ENCODE measurements around the gene TRAPPC10.

TRAPPC10 gene

DNA sequence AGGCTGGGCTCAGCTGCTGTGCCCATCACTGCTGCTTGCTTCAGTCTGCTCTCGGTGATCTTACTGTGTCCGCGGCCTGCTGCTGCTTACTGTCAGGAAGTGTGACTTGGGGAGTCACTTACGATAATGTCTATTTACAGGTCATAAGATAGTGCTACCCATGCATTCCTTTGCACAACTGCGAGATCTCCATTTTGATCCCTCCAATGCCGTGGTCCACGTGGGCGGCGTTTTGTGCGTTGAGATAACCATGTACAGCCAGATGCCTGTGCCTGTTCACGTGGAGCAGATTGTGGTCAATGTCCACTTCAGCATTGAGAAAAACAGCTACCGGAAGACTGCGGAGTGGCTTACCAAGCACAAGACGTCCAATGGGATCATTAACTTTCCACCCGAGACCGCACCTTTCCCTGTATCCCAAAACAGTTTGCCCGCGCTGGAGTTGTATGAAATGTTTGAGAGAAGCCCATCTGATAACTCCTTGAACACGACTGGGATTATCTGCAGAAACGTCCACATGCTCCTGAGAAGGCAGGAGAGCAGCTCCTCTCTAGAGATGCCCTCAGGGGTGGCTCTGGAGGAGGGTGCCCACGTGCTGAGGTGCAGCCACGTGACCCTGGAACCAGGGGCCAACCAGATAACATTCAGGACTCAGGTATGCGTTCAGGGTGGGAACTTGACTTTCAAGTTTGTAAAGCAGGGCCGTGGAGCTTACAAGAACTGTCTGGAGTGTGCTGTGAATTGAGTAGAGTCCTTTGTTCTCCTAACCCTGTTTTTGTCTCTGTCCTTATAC lies 70.7 kb downstream of the TRAPPC10 start:
- Histone ChIP-seq H3K9ac (peak overlapping the region; percentile 3; the same call in 1 of the 2 replicates), H3K27ac (0 out of 2 replicates have a peak overlapping the region, but pooled peaks have one; percentile 20), H3K4me2 (0 out of 2 replicates have a peak overlapping the region, but pooled peaks have one; percentile 2), H3K9me3 (no peaks in the 10 kb centered on the region), H3K36me3 (peaks cover 90% of the 10 kb centered on the region), H3K4me3 (no peak overlapping the region), H4K20me1 (peaks cover 38% of the 10 kb centered on the region), H3K4me1 (peaks cover 44% of the 10 kb centered on the region), H3K27me3 (no peaks in the 10 kb centered on the region)
- TF ChIP-seq Cebpa-rat (IDR thresholded peaks at IDR 0.05): no peak

DNA sequence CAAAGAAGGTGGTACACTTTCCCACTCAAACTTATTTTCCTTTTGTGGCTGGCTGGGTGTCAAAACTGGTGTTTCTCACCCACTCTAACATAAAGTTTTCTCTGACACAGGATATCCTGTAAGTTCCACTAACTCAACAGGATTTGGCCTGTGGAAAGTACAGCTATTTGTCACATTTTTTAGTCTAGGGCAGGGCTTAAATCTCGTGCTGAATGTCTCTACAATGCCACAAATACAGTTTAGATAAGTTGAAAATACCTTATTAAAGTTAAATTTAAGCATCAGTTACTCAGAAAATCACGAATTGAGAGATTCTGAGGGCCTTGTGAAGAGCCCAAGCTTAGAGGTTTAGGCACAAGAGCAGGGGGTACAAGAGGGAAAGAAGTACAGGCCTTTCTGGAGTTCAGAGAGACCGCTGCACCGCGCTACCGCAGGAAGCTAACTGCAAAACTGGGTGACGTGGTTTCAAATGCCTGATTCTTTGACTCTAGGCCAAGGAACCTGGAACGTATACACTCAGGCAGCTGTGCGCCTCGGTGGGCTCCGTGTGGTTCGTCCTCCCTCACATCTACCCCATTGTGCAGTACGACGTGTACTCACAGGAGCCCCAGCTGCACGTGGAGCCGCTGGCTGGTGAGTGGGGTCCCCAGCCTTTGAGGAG lies 71.7 kb downstream of the TRAPPC10 start:
- peaks cover 94% of the 10 kb centered on the region for H3K36me3 ChIP-seq
- TF ChIP-seq Cebpa-rat (IDR thresholded peaks at IDR 0.05): no peak
- H3K4me3 ChIP-seq: no peak overlapping the region
- H3K9ac ChIP-seq: peak overlapping the region; percentile 3; the same call in 1 of the 2 replicates
- peaks cover 47% of the 10 kb centered on the region for H4K20me1 ChIP-seq
- no peaks in the 10 kb centered on the region for H3K27me3 ChIP-seq
- peak overlapping the region; percentile 20; the same call in 1 of the 2 replicates for H3K27ac ChIP-seq
- no peaks in the 10 kb centered on the region for H3K9me3 ChIP-seq
- H3K4me1 ChIP-seq: peaks cover 44% of the 10 kb centered on the region
- 0 out of 2 replicates have a peak overlapping the region, but pooled peaks have one; percentile 2 for H3K4me2 ChIP-seq

DNA sequence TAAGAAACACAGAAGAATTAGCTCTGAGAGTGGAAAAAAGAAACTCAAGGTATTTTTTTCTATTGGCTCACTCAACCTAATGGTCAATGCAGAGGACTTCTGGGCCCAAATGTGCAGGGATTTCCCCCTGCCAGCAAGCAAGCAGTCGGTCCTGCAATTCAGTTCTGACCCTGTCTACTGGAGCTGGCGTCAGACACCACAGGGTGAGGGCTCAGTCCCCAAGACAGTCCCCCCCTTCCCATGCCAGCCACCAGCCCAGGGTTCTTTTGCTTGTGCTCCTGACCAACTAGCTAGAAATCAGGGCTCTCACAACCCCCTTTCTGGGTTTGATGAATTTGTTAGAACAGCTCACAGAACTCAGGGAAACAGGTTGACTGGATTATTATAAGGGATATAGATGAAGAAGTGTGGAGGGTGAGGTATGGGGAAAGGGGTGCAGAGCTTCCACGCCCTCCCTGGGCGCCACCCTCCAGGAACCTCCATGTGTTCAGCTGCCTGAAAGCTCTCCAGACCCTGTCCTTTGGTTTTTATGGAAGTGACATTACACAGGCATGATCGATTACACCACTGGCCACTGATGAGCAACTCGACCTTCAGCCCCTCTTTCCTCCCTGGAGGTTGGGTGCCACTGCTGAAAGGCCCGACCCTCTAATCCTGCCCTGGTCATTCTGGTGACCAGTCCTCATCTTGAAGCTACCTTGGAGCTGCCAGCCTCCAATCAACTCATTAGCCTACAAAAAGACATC lies 72.6 kb downstream of the TRAPPC10 start:
- Histone ChIP-seq H3K36me3 (peaks cover 94% of the 10 kb centered on the region), H3K27me3 (no peaks in the 10 kb centered on the region), H3K4me1 (peaks cover 50% of the 10 kb centered on the region), H3K9me3 (no peaks in the 10 kb centered on the region), H3K4me3 (no peak overlapping the region), H3K4me2 (no peak overlapping the region), H3K9ac (no peak overlapping the region), H3K27ac (no peak overlapping the region), H4K20me1 (peaks cover 55% of the 10 kb centered on the region)
- no peak for TF ChIP-seq Cebpa-rat (IDR thresholded peaks at IDR 0.05)

DNA sequence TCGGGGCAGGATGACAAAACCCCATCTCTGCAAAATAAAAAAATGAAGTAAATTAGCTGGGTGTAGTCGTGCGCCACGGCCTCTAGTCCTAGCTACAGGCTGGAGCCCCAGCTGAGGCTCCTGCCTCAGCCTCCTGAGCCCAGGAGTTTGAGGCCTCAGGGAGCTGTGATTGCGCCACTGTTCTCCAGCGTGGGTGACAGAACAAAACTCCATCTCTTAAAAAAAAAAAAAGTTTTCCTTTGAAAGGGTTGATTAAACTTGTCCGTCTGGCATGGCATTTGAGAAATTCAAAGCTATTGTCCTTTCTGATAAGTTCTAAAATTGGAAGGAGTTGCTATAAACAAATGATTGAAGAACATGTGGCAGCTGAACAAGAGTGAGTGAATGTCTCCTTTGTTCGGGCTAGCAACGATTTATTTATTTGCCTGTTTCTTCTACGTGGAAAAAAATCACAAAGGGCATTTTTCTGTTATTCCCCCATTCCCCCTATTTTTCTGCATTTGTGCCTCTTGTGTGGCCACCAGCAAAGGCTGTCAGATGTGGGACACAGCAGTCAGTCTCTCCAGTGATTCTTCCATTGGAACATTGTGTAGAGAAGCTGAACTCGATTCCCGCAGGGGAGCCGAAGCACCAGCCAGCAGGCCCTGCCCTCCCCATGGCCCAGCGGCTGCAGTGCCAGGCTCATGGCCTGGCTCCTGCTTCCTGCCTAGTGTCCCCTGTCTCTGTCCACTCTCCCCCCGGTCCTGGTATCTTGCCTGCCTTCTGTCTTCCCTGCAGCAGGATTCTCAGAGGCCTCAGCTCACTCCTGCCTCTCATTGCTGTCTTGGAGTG lies 73.6 kb downstream of the TRAPPC10 start:
- H3K27ac ChIP-seq: no peak overlapping the region
- peaks cover 95% of the 10 kb centered on the region for H3K36me3 ChIP-seq
- TF ChIP-seq Cebpa-rat (IDR thresholded peaks at IDR 0.05): no peak
- H3K9ac ChIP-seq: no peak overlapping the region
- H3K9me3 ChIP-seq: no peaks in the 10 kb centered on the region
- H3K27me3 ChIP-seq: no peaks in the 10 kb centered on the region
- H3K4me1 ChIP-seq: peaks cover 61% of the 10 kb centered on the region
- no peak overlapping the region for H3K4me2 ChIP-seq
- H3K4me3 ChIP-seq: no peak overlapping the region
- peaks cover 55% of the 10 kb centered on the region for H4K20me1 ChIP-seq

DNA sequence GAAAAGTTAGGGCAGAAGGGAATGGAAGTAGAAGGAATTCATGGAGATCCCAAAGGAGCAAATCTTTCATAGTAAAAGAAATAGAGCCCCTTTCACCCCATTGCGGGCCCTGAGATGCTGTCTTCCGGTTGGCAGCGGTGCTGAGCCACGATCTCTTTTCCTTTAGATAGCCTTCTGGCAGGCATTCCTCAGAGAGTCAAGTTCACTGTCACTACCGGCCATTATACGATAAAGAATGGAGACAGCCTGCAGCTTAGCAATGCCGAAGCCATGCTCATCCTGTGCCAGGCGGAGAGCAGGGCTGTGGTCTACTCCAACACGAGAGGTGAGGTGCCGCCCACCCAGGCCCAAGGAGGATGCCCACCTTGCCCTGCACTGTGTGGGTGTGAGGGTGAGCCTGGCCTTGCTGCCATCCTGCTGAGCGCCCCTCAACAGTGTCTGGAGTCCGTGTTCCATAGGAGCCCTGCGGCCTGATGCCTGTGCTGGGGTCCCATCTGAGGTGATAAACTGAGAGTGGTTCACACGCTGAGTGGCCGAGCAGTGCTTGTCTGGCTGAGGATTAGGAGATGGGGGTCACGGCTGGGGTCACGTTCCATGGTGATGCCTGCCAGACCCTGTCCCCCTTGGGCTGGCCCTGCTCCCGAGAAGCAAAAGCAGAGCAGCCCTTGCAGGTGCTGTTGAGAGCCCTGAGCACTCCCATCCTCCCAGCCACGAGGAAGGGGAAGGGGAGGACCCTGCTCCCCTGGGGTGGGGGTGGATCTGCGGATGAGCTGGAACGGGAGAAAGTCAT lies 74.7 kb downstream of the TRAPPC10 start:
- Histone ChIP-seq H3K4me1 (peaks cover 64% of the 10 kb centered on the region), H3K4me3 (no peak overlapping the region), H3K9me3 (no peaks in the 10 kb centered on the region), H3K36me3 (peaks cover 92% of the 10 kb centered on the region), H4K20me1 (peaks cover 55% of the 10 kb centered on the region), H3K4me2 (peak overlapping the region; percentile 74), H3K27ac (no peak overlapping the region), H3K27me3 (no peaks in the 10 kb centered on the region), H3K9ac (no peak overlapping the region)
- no peak for TF ChIP-seq Cebpa-rat (IDR thresholded peaks at IDR 0.05)

DNA sequence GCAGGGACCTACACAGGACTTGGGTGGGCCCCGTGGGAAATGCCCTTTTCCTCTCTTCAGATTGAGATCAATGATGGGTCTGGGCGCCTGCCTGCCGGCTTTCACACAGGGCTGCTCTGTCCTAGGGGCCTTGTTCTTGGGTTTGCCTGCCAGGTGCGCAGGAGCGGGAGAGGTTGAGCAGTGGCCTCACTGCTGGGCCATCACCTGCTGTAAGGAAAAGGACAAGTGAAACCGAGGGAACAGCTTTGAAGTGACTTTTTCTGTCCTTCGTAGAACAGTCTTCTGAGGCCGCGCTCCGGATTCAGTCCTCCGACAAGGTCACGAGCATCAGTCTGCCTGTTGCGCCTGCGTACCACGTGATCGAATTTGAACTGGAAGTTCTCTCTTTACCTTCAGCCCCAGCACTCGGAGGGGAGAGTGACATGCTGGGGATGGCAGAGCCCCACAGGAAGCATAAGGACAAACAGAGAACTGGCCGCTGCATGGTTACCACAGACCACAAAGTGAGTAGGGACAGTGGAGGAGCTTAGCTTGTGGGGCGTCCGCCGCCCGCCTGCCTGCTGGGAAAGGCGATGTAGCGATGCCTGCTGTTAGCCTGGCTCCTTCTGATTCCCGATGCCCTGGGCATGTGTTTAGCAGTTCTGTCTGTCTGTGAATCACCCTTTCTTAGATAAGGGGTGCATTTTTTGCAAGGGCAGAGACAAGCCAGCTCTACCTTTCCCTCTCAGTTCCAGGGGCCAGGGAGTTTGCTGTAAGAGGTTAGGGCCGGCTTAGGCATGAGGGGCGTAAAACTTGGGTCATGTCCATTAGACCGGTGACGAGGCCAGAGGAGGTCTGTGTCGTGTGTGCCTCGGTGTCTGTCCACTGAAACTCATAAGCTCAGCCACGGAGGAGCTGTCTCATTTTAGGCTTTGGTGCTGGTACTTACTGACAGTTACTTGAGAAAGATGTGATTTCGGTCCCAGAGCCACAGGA lies 75.6 kb downstream of the TRAPPC10 start:
- Histone ChIP-seq H4K20me1 (peaks cover 55% of the 10 kb centered on the region), H3K27me3 (no peaks in the 10 kb centered on the region), H3K4me1 (peaks cover 62% of the 10 kb centered on the region), H3K4me2 (peak overlapping the region; percentile 74), H3K9me3 (no peaks in the 10 kb centered on the region), H3K9ac (0 out of 2 replicates have a peak overlapping the region, but pooled peaks have one; percentile 2), H3K36me3 (peaks cover 90% of the 10 kb centered on the region), H3K27ac (no peak overlapping the region), H3K4me3 (no peak overlapping the region)
- TF ChIP-seq Cebpa-rat (IDR thresholded peaks at IDR 0.05): no peak

DNA sequence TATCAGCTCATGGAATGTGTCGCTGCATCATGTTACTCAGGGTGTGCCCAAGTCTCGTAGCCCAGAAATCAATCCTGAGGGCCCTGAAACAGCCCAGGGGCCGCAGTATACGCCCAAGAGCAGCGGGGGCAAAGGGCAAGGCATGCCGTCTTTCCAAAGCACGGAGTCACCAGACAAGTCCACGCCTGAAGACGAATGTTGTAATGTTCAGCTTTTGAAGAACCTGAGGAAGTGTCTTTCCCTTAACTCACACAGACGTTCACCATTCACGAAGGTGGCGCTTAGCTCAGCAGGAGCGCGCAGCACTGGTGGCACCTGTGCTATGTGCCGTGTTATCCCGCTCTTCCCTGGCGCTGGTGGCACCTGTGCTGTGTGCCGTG lies 76.3 kb downstream of the TRAPPC10 start:
- TF ChIP-seq Cebpa-rat (IDR thresholded peaks at IDR 0.05): no peak
- no peak overlapping the region for H3K4me3 ChIP-seq
- peaks cover 55% of the 10 kb centered on the region for H4K20me1 ChIP-seq
- peak overlapping the region; percentile 74 for H3K4me2 ChIP-seq
- H3K27ac ChIP-seq: no peak overlapping the region
- no peak overlapping the region for H3K9ac ChIP-seq
- H3K36me3 ChIP-seq: peaks cover 90% of the 10 kb centered on the region
- H3K27me3 ChIP-seq: no peaks in the 10 kb centered on the region
- H3K9me3 ChIP-seq: no peaks in the 10 kb centered on the region
- peaks cover 55% of the 10 kb centered on the region for H3K4me1 ChIP-seq
